ENCODE measurements around the gene SLC45A1.

Gene SLC45A1

DNA sequence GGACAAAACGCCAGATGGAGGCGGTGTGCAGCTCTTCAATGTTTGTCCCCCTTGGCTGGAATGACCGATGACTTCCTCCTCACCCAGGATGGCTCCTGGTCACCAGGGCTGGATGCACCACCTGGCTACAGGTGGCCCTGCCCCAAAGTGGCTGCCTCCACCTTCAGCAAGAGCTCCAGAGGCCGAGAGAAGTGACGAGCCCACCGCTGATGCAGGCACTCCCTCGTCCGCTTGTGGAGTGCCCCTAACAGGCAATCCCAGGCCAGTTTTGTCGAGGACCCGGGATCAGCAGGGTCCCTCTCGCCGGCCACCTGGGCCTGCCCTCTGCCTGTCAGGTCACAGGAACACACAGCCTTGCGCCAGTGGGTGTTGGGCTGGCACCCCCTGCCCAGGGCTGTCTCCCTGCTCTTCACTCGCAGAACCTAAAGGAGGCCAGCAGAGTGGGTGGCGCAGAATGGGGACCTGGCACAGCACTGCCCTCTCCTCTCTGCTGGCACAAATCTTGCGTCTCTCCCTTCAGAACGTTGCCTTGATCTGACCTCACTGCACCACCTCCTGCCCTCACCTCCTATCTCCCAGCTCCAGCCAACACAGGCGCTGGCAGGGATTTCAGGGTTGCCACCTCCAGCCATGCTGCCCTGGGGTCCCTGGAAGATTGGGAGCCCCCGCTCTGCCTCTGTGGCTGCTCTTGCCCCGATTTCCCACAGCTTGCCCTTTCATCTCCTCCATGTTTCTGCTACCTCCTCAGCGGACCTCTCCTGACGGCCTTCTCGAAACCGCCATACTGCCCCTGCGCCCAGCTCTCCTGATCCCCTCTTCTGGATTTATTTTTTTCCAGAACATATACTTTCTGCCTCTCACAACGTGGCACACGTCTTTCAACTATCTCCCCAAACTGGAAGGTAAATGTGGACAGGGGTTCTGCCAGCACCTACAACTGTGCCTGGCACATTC is 38.6 kb downstream of the SLC45A1 start:
- no peak for DNase-seq

DNA sequence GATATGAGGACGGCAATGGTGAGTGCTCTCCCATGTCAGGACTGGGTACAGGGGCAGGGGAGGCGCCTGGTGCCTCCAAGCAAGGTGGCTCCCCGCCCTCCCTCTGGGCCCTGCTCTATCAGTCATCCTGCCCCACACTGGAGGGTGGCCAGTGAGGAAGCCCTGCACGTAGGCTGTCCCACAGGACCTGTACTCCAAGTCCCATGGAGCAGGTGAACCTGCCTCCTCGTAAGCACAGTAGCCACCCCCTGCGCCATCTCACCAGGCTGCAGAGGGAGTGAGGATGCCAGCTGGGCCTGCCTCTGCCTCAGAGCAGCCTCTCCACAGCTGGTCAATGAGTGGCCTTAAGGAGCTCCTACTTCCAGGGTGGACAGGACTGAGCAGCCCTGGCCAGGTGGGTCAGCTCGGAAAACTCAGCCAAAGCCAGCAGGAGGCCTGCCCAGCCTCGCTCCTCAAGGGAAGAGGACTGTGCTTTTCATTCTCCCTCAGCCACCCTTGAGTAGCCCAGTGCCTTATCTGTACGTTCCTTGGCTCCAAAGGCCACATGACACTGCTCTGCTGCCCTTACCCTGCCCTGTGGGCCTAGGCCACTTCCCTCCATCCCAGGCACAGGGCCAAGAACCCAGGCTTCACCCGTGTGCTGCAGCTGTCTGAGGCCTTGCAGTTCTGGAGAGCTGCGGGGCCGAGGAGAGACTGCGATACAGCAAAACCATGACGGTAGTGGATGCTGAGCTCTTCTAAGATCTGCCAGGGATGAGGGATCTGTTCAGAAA is 39.6 kb downstream of the SLC45A1 start:
- DNase-seq, result no peak

DNA sequence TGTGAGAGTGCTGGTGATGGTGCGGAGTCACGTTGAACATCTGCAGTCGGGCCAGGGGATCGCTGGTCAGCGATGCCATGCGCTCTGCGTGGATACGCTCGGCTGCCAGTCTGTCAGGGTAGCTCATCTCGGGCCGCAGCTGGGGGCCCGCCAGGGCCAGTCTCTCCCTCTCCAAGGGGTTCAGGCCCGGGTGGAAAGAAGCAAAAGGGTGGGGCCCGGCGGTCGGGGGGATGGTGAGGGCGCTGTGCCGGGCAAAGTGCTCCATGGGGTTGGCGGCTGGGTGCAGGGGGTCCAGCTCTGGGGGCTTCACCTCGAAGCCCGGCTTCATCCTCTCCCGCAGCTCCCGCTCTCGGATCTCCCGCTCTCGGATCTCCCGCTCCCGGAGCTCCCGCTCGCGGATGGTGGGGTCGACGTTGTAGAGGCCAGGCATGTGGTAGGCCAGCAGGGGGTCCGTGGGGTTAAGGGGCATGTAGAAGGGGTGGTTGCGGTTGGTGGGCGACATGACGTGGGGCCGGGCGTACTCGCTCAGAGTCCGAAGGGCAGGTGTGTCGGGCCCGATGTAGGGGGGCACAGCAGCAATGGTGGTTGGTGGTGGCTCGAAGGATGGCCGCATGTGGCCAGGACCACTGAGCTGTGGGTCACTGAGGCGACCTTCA is 40.5 kb downstream of the SLC45A1 start:
- DNase-seq, result no peak

DNA sequence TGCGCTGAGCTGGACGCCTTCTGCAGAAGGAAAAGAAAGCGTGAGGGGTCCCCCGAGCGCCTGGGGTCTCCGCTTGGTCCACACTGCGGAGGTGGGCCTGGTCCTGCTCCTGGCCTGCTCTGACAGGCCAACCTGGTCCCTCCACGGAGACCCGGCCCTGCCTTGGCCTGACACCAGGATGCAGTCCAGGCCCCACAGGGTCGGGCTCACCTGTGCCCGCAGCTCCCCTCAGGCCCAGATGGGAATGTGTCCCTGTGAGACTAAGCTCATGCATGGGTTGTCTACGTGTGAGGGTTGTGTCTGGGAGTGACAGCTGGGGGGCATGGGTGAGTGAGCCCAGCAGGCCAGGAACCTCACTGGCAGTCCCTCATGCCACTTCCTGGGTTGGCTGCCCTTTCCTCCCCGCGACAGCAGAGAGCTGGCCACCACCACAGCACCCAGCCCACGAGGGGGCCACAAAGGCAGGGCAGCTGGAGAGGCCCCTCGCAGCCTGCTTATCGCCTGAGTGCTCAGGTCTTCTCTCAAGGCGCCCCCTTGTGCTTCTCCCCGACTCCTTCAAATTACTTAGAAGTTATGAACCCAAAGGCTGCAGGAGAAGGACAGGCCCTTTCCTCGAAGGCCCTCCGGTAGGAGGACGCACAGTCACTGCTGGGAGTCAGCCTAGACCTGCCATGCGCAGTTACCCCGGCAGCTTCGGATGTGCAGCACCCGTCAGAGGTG is 41.1 kb downstream of the SLC45A1 start:
- no peak for DNase-seq

DNA sequence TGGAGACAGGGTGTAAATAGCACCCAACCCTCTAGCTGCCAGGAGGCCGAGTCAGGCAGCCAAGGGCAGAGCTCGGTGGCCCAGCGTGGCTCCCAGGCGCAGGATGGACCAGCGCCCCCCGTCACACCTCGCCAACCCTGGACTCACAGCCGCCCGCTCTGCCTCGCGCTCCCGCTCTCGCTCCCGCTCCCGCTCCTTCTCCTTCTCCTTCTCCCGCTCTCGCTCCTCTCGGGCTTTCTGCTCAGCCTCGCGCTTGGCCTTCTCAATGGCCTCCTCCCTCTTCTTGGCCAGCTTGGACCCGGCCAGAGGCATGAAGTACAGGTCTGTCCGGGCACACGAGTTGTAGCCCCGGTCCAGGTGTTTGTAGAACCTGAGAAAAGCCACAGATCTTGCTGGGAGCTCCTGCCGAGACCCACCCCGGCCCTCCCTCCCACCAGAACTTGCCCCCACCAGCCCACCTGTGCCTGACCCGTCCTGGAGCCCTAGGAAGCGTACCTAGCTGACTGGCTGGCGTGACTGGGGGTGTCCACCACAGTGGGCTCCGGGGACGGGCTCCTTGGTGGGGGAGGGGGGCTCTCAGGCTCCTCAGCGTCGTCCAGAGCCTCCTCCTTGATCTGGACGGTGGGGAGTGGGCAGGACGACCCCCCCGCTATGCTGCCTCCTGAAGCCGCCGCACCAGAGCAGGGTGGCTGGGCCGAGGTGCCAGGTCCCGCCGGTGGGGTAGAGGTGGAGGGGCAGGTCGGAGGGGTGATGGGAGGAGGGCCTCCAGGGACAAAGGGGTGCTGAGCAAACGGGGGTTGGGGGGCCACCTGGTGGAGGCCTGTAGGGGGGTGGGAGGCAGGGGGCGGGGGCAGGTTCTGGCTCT is 41.9 kb downstream of the SLC45A1 start:
- DNase-seq, result no peak

DNA sequence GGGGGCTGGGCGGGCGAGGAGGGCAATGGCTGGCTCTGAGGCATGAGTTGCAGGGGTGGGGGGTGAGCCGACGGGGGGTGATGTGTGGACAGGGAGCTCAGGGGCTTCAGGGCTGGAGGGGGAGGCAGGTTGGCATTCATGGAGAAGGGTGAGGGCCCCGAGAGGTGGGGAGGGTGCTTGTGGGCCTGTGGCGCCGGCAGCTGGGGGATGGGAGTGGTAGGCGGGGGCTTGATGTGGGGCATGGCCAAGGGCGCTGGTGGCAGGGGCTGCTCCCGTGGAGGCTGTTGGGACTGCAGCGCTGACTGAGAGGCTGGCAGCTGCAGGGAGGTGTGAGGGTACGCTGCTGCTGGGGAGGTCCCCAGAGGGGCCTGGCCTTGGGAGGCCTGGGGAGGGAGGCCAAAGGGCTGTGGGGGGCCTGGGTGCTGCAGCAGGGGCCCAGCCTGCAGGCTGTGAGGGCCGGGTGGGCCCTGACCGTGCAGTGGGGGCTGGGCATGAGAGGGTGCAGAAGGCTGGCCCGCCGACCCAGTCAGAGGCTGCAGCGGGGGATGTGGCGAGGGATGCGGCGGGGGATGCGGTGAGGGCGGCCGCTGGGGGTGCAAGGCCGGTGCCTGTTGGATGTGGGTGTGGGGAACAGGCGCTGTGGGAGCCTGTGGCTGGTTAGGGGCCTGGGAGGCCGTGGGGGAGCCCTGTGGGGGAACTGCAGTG is 42.7 kb downstream of the SLC45A1 start:
- DNase-seq, result no peak

DNA sequence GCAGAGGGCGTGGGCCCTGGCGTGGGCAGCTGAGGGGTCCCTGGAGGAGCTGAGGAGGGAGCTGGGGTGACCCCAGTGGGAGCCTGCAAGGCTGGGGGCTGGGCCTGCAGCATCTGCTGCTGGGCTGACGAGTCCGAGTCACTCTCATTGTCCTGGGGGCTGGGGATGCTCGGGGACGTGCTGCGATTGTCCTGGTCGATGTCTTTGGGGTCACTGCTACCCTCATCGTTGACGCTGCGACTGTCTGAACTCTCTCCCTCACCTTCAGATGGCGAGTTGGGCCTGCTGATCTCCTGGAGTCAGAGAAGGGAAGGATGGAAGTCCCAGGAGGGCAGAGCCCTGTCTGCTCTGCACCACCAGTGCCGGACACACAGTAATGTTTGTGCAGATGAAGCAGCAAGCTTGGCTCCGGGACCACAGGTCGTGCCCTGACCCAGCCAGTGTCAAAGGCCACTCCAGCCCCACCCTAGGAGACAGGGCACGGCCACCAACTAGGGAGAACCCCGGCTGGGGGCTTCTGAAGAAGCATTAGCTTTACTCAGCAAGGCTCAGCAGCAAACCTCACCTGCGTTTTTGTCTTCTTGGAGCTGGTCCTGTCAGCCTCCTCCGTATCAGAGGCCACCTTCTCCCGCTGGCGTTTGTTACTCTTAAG is 43.4 kb downstream of the SLC45A1 start:
- no peak for DNase-seq

DNA sequence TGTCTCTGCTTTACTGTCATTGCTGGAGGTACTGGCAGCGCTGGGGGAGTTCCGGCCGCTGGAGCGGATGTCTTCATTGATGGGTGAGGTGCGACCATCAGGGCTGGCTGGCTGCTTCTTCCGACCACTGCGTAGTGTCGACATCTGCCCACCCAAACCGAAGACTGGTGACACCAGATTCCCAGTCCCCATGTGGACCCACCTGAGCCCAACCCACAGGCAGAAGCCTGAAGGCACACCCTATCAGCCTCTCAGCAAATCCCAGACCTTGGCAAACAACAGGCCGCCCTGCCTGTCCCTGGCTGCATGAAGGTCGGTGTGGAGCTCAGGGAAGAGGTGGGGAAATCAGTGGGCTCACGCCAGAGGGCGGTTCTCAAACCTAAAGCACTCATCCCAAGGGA is 44.8 kb downstream of the SLC45A1 start:
- no peak for DNase-seq

DNA sequence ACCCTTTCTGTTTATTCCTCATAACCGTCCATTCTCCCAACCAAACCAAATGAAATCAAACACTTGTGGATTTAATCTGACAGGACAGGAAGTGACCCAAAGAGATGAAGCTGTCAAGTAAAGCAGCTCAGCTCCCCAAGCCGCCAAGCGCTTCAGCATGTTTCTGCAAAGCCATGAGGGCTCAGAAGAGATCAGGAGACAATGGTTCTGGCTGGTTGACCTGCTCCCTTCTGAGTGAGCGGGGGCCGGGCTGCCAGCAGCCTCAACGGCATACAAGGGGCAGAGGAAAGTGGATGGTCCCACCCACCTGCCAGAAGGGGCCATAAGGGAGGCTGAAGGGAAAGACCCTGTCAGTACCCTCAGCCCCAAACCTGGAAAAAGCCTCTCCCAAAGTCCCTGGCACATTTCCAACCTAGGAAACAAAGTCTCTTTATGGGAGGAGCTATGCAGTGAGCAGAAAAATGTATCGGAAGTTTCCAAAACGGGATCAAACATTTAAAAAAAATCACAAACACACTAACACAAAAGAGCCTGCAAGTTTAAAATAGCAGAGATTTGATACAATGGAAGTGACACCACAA is 45.4 kb downstream of the SLC45A1 start:
- no peak for DNase-seq

DNA sequence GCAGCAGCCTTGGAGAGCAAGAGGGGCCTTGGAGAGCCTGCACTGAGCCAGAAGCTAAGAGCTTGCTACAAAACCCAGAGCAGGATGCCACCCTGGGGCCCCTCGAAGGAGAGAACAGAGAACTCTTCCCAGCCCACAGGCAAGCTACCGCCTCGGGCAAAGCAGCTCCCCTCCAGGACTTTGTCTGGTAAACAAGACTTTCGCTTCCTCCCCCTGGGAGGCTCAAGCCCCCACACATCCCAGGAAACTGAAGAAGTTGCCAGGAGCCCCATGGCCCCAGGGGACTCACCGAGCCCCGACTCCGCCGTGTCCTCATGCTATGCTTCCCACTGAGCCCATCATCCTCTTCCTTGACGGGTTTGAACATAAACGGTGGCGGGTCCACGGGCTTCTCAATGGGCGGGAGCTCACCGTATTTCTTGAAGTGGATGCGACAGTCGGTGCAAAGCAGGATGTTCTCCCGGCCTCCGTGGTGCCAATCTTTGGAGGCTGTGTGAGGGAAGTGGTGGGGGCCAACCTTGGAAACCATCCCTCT is 45.9 kb downstream of the SLC45A1 start:
- DNase-seq, result no peak

DNA sequence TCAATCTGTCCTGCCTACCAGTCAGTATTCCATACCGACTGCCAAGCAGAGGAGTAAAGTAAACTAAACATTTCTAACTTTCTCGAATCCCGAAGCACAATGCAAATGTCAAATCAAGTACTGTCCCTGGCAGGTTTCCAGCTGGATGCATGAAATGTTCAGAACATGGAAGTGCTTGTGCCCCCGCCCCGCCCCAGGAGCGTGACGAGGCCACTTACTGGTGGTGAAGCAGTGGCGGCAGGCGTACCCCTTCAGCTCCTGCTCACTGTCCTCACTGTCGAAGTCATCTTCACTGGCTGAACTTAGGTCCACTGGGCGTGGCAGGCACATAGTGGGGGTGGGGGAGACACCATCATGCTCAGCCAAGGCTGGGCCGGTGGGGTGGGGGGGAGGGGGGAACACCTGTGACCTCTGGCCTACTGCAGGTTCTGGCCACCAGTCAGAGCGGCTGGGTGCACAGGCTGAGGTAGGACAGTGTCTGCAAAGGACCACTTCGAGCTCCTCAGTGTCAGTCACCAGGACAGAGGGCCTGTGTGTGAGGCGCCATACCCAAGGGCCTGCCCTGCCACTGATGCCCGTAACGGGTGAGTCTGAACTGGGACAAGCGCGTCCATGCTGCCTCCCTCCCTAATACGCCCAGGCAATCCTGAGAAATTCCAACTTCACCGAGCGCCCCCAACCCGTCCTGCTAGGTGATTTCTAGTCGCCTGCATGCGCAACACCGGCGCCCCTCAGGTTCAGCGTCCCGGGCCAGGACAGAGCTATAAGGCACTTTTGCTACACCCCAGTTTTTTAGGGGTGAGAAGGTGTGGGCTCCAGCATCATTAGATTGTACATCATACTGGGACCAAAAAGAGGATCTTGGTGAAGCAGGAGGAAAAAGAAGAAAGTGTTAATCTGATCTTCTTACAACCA is 46.9 kb downstream of the SLC45A1 start:
- no peak for DNase-seq

DNA sequence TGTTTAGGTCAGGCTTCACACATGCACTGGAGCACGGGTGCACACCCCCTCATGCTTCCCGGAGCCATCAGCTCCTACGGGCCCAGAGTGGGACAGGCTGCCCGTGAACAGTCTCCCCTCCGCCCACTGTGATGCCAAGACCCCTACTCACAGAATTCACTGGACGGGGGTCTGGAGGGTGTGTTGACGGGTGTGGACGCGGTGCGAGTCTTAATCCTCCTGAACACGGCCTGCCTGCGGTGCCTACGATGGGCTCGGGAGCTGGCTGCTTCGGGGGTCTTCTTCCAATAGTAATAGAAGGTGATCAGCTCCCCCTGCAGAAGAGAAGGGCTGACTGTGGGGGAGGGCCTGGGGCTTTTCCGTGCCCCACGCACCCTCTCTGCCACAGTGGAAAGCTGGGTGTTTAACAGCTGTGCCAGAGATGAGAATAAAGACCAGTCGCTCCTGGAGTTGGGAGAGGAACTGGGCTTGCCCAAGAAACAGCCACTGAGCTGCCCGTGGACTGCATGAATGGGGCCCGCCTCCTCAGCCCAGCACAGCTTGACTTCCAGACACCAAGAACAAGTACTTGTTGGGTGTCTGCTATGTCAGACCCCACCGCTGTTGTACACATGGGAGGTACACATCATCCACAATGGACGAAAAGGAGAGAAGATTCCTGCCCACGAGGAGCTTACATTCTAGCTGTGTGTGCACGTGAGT is 47.9 kb downstream of the SLC45A1 start:
- DNase-seq, result no peak

DNA sequence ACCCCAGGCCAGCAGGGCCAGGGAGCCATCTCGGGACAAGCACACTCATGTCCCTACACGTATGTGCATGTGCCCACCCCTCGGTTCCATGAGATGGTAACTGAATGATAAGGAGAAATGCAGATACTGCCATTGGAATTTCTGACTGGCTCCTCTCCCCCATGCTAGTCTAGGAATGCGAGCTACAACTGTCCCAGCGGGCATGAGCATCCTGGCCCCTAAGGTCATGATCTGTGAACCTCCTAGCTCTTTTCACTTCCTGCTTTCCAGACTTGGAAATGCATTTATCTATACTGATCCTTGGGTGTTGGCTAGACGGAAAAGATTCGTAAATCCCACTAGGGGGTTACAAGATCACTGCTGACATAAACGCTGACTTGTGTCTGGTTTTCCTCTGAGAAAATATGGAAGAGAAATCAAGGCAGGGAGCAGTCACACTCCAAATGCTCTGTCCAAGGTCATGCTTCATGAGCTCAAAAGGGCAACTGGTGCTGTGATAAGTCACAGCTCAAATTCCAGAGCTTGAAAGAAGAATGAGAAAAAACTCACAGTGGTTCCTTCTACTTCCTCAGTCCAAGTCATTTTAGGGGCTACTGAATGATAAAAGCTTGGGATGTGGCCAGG is 49.8 kb downstream of the SLC45A1 start:
- DNase-seq, result no peak

DNA sequence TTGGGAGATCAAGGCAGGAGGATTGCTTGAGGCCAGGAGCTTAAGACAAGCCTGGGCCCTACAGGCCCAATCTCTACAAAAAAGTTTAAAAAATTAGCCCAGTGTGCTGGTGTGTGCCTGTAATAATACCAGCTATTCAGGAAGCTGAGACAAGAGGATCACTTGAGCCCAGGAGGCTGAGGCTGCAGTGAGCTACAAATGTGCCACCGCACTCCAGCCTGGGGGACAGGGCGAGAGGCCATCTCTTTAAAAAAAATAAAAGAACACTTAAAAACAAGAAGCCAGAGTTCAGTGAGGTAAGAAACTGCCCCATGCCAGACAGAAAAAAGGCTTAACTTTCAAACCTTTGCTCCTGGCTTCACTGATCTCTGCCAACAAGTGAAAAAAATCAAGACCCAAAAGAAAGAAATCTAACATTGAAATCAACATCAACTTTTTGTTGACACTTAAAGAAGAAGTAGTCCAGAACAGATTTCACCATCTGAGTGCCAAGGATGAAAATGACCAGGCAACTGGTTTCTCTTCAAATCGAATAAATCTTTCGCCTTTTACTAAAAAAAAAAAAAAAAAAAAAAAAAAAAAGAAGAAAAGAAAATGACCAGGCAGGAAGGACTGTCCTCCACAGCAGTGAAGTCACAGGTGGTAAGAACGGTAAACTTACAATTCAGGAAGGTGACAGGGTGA is 51.2 kb downstream of the SLC45A1 start:
- no peak for DNase-seq

DNA sequence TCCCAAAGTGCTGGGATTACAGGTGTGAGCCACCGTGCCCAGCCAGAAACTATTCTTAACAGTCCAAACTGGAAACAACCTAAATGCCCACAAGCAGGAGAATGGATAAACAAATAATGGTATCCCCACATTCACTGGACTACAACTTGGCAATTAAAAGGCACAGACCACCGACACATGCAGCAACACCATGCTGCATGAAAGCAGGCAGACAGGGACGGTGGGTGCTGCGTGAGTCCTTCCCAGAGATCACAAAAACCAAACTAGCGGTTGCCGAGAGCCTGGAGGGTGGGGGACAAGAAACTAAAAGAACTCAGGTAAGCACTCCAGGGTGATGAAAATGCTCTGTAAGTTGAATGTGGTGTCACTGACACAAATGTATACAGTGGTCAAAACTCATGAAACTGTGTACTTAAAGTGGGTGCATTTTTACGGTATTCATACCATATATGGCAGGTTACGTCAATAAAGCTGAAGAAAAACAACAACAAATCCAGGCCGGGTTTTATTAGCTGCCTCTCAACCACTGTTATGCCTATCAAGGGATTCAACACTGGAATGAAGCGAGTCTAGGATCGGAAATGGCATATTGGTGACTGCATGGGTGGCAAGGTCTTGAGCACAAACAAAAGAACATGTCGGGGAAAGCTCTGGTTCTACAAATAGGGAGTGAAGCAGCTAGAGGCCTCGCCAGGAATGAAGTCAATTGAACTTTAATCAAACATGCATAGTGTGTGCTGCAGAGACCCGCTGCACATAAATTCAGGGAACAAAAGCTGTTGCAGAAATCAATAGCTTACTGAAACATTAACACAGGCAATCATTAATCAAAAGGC is 52.4 kb downstream of the SLC45A1 start:
- no peak for DNase-seq

DNA sequence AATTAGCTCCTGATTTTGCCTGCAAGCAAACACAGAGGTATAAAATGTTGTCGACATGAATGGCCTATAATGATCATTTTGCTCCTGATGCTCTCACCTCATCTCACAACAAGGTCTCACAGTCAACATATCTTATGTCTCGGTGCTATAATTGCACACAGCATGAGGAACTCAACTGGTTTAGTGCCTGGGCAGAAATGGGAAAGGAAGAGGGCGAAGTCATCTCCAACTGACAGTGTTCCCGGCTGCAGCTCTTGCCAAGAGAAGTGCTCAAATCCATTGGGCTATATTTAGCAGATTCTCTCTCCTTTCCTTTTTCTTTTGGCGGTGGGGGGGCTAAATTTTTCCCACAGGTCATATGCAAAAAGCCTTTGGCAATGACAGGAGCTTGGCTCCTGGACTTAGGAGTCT is 53.0 kb downstream of the SLC45A1 start:
- no peak for DNase-seq
